HFF-Myc (cell line): ENCODE data around the gene RAE1.

Source experiments
- DNase-seq: peaks from one replicate; pipeline ENCODE4 v3.0.0-alpha.2; 2011; ENCODE audit warnings: low read depth; ENCODE audit errors: extremely low read depth
- H3K4me3 ChIP-seq: replicated peaks from 2 replicates; pipeline ENCODE4 v1.5.1; 2011; ENCODE audit warnings: low read depth, mild to moderate bottlenecking, control low read depth, low read length
- TF ChIP-seq, protein P1 (sequence below): IDR thresholded peaks from 2 replicates; pipeline ENCODE4 v1.5.1; 2012; ENCODE audit warnings: mild to moderate bottlenecking, low read depth, low read length, control low read depth; ENCODE audit errors: missing control alignments

Gene RAE1

GRCh38 chr20:57351042-57351783, at the start of gene RAE1:
TSS of gene RAE1 (plus strand) at chr20:57351255. CDS start at chr20:57354039, 2,784 bp downstream.
- DNase-seq: peak; percentile 80
- H3K4me3 ChIP-seq: peak within 1 kb of the TSS; percentile 73
- TF ChIP-seq, protein P1, sequence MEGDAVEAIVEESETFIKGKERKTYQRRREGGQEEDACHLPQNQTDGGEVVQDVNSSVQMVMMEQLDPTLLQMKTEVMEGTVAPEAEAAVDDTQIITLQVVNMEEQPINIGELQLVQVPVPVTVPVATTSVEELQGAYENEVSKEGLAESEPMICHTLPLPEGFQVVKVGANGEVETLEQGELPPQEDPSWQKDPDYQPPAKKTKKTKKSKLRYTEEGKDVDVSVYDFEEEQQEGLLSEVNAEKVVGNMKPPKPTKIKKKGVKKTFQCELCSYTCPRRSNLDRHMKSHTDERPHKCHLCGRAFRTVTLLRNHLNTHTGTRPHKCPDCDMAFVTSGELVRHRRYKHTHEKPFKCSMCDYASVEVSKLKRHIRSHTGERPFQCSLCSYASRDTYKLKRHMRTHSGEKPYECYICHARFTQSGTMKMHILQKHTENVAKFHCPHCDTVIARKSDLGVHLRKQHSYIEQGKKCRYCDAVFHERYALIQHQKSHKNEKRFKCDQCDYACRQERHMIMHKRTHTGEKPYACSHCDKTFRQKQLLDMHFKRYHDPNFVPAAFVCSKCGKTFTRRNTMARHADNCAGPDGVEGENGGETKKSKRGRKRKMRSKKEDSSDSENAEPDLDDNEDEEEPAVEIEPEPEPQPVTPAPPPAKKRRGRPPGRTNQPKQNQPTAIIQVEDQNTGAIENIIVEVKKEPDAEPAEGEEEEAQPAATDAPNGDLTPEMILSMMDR: no peak

DNA sequence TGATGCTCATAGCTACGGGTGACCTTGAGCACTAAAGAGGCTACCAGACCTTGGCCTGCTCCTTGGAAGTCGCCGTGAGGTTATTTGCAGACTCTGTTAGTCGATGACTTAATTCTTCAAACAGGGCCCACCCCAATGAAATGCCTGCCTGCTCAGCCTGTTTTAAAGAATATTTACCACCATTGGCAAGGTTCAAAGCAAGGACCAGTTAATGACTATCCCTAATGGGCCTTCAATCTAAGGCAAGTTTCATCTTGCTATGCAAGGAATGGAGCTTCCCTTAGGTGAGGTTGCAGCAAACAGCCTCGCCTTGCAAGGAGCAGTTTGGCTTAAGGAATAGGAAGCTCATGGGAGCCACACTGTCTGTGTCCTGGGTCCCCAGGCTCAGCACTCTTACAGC, 44.3 kb upstream of the RAE1 start:
- no peak for DNase-seq
- H3K4me3 ChIP-seq: no peak overlapping the region
- TF ChIP-seq, protein P1: no peak

DNA sequence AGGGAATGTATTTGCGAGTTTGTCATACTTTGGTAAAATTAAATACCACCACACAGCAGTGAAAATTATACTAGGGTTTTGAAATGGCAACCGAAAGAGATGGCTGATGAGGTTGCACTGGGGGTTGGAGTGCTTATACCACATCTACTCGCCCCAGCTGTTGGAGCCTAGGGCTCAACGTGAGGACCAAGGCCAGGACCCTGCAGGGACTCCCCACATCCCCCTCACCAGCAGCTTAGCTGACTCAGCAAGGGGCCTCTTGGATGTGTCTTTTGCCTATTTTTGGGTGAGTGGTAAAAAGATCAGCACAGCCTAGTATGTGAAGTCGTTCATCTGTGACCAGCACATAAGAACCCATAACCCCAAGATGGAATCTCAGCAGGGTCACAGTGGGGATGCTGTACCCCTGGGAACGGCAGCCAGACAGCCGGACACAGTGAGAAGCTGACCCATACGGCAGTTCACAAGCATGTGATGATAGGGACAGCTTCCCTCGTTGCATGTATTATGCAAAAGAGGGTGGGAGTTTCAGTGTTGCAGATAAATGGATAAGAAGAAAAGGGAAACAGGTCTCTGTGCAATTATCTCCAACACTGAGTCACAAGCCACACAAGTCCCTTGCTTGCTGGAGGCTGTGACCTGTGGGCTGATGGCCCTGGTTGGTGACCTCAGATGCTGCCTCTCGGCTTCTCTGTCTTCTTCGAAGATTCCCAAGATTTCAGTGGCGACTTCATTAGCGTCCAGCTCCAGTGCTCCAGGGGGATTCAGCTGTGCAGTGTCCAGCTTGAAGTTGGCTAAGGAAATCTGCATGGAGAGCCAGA, 42.4 kb upstream of the RAE1 start:
- TF ChIP-seq, protein P1: no peak
- no peak for DNase-seq
- H3K4me3 ChIP-seq: no peak overlapping the region

GRCh38 chr20:57309544-57310115, 41.4 kb upstream of the RAE1 start:
- no peak overlapping the region for H3K4me3 ChIP-seq
- TF ChIP-seq, protein P1: no peak
- DNase-seq: no peak

DNA sequence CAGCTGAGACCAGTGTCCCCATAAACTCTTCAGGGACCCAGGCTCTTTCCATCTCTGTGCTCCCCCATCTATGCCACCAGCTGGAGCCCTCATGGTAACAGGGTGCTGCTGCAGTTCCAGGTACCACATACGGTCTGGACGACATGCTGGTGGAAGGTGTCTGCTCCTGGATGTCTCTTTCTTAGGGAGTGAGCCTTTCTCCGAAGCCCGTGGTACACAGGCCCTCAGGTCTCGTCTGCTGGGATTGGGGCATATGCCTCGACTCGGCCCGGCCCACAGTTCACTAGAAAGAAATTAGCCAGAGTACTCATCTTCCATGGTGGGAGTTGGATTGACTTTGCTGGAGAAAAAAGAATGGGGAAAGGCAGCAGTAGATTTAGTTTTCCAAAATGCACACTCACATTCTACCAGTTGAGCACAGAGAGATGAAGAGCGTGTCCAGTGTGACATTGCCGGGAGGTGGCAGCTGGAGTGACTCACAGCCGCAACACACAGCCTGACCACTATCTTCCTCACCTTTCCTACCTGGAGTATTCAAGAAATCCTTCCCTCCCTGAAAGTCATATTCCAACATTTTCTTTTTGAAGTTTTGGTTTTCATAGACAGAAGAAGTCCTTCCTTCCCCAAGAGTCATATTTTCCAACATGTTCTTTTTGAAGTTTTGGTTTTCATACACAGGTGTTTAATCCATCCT, 40.1 kb upstream of the RAE1 start:
- no peak overlapping the region for H3K4me3 ChIP-seq
- DNase-seq: no peak
- TF ChIP-seq, protein P1: no peak

DNA sequence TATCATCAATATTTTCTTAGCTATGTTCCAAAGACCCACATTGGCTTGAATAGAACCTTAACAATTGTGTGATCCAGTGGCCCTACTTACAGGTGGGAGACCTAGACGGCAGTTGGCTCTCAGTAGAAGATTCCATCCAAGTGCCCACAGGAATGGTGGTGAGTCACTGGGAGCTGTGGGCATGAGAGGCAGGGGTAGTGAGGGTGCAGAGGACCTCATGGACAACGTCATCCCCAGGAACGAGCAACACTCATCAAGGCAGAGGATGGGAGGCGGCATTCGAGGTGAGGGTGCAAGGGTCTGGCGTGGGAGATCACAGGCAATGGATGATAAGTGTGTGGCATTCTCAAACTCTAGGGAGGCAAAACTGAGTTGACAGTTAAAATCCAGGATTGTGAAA, 38.9 kb upstream of the RAE1 start:
- H3K4me3 ChIP-seq: no peak overlapping the region
- no peak for DNase-seq
- TF ChIP-seq, protein P1: no peak
